ENCODE data around the gene KCNQ1OT1.

- TF ChIP-seq ZNF263 (CRISPR knock-in tag; IDR thresholded peaks at IDR 0.05; ENCODE audit: low read depth) = no peak
- TF ChIP-seq, protein P1, sequence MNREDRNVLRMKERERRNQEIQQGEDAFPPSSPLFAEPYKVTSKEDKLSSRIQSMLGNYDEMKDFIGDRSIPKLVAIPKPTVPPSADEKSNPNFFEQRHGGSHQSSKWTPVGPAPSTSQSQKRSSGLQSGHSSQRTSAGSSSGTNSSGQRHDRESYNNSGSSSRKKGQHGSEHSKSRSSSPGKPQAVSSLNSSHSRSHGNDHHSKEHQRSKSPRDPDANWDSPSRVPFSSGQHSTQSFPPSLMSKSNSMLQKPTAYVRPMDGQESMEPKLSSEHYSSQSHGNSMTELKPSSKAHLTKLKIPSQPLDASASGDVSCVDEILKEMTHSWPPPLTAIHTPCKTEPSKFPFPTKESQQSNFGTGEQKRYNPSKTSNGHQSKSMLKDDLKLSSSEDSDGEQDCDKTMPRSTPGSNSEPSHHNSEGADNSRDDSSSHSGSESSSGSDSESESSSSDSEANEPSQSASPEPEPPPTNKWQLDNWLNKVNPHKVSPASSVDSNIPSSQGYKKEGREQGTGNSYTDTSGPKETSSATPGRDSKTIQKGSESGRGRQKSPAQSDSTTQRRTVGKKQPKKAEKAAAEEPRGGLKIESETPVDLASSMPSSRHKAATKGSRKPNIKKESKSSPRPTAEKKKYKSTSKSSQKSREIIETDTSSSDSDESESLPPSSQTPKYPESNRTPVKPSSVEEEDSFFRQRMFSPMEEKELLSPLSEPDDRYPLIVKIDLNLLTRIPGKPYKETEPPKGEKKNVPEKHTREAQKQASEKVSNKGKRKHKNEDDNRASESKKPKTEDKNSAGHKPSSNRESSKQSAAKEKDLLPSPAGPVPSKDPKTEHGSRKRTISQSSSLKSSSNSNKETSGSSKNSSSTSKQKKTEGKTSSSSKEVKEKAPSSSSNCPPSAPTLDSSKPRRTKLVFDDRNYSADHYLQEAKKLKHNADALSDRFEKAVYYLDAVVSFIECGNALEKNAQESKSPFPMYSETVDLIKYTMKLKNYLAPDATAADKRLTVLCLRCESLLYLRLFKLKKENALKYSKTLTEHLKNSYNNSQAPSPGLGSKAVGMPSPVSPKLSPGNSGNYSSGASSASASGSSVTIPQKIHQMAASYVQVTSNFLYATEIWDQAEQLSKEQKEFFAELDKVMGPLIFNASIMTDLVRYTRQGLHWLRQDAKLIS (CRISPR knock-in tag; IDR thresholded peaks at IDR 0.05; ENCODE audit: borderline replicate concordance) = no peak
- TF ChIP-seq, protein P2, sequence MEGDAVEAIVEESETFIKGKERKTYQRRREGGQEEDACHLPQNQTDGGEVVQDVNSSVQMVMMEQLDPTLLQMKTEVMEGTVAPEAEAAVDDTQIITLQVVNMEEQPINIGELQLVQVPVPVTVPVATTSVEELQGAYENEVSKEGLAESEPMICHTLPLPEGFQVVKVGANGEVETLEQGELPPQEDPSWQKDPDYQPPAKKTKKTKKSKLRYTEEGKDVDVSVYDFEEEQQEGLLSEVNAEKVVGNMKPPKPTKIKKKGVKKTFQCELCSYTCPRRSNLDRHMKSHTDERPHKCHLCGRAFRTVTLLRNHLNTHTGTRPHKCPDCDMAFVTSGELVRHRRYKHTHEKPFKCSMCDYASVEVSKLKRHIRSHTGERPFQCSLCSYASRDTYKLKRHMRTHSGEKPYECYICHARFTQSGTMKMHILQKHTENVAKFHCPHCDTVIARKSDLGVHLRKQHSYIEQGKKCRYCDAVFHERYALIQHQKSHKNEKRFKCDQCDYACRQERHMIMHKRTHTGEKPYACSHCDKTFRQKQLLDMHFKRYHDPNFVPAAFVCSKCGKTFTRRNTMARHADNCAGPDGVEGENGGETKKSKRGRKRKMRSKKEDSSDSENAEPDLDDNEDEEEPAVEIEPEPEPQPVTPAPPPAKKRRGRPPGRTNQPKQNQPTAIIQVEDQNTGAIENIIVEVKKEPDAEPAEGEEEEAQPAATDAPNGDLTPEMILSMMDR (IDR thresholded peaks at IDR 0.05) = no peak
- TF ChIP-seq FOXP1 (CRISPR knock-in tag; IDR thresholded peaks at IDR 0.05; ENCODE audit: borderline replicate concordance) = no peak
- TF ChIP-seq E2F1 (CRISPR knock-in tag; IDR thresholded peaks at IDR 0.05) = no peak
- TF ChIP-seq, protein P3, sequence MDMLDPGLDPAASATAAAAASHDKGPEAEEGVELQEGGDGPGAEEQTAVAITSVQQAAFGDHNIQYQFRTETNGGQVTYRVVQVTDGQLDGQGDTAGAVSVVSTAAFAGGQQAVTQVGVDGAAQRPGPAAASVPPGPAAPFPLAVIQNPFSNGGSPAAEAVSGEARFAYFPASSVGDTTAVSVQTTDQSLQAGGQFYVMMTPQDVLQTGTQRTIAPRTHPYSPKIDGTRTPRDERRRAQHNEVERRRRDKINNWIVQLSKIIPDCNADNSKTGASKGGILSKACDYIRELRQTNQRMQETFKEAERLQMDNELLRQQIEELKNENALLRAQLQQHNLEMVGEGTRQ (CRISPR knock-in tag; IDR thresholded peaks at IDR 0.05) = no peak
- no peak for TF ChIP-seq FOXJ3 (CRISPR knock-in tag; IDR thresholded peaks at IDR 0.05; ENCODE audit: borderline replicate concordance)
- TF ChIP-seq SP1 (CRISPR knock-in tag; conservative IDR thresholded peaks at IDR 0.05) = no peak
- no peak for TF ChIP-seq ZNF317 (CRISPR knock-in tag; IDR thresholded peaks at IDR 0.05; ENCODE audit: borderline replicate concordance, low read depth)
Observed at GRCh38 chr11:2594267-2594666, 105.5 kb downstream of the KCNQ1OT1 start.
